Kidney tubule cell (primary cell): ENCODE results near the gene CHCHD5.

ENCODE experiments used
- DNase-seq: peaks from one replicate; pipeline ENCODE4 v3.0.0-alpha.2; 2018; ENCODE audit warnings: low spot score

CHCHD5 gene

GRCh38 chr2:112625474-112626114 is 41.2 kb downstream of the CHCHD5 start:
- no peak for DNase-seq

DNA sequence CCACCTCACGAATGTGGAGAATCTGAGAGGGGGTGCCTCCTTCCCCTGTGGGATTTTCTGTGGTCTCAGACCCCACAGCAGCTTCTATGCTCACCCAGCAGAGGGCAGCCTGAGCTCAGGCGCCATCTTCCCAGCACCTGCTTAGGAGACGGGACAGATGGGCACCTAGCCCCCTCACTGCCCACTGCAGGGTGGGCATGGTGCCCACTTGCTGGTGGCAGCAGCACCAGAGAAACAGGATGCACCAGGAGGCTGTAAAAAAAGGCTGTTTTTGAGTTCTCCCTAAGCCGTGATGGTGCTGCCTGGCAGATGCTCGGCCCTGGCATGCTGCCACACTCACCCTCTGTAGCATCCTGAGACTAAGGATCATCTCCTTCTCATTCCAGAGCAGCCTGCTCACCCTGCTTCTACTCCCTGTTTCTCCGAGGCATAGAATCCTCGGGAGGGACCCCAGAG is 42.2 kb downstream of the CHCHD5 start:
- peak; percentile 76 for DNase-seq

- peak; percentile 95 for DNase-seq
Observed at GRCh38 chr2:112627060-112628040, 42.9 kb downstream of the CHCHD5 start.

DNA sequence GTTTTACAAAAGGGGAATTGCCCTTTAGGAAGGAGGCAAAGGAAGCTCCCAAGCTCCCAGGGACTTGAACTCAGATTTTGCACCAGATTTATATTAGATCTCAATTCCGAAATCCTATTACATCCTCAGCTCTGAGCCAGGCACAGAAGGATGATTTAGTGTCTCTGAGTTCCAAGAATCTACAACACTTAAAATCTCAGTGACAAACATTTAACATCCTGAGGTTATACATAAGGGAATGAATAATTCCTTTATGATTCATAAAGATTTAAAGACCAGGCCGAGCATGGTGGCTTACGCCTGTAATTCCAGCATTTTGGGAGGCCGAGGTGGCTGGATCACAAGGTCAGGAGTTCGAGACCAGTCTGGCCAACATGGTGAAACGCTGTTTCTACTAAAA is 44.8 kb downstream of the CHCHD5 start:
- no peak for DNase-seq

- no peak for DNase-seq
Observed at GRCh38 chr2:112629823-112630222, 45.4 kb downstream of the CHCHD5 start.

DNA sequence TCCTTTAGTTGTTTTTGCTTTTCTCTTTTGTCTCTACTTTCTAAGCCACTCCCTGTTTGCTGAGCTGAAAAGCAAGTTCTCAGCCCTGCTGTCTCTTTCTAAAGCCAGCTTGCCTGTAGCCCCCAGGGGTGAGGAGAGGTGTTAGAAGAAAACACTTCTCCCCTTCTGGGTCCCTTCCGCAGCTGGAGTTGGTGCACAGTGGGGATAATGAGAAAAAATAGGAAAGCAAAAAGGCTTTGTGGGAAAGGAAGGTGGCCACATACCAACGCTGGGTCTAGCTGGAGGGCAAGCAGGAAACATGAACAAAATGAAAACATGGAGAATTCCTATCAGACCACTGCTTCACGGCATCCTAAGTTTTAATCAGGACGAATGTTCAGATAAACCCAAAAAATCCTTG is 45.9 kb downstream of the CHCHD5 start:
- DNase-seq = no peak

- DNase-seq = no peak
Observed at GRCh38 chr2:112633708-112634107, 49.3 kb downstream of the CHCHD5 start.

GRCh38 chr2:112634153-112634873 is 49.9 kb downstream of the CHCHD5 start:
- peak; percentile 72 for DNase-seq

DNA sequence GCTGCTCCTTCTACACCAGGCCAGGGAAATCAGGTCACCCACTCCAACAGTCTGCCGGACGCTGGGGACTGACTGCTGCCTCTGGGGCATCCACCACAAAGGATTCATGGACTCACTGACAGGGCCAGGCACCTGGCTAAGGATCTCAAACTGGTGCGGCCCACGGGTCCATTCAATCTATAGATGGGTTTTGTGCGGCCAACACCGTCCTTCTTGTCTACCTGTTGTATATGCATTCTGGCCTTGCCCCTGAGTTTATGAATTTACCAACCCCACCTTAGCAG is 50.4 kb downstream of the CHCHD5 start:
- no peak for DNase-seq

- DNase-seq = no peak
Observed at GRCh38 chr2:112636605-112637288, 52.3 kb downstream of the CHCHD5 start.

DNA sequence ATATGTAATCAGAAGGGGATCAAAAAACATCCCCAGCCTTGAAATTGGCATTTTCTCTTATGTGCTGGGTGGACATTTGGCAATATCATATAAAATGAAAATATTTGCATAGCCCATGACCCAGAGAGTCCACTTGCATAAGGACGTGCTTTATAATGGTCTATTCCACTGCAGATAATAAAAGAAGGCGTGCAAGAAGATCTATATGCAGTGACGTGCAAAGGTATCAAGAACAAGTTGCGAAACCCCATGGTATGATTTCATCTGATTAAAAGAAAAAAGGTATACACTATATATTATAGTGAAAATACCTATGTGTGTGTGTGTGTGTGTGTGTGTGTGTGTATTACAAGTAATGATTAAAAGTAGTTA is 52.9 kb downstream of the CHCHD5 start:
- no peak for DNase-seq
